ENCODE data around the gene MSMP. TPM values are rescaled to one million over a fixed set of nuclear protein-coding genes. Genes with fewer than 3 reads are reported as not detected.

The MSMP gene
- total and polyA plus RNA-seq, 9 of the 15 experiments (the other 6 are each of a cell fraction or from before 2014, with no cell fraction given): 0.60 TPM; not detected in 8

DNA sequence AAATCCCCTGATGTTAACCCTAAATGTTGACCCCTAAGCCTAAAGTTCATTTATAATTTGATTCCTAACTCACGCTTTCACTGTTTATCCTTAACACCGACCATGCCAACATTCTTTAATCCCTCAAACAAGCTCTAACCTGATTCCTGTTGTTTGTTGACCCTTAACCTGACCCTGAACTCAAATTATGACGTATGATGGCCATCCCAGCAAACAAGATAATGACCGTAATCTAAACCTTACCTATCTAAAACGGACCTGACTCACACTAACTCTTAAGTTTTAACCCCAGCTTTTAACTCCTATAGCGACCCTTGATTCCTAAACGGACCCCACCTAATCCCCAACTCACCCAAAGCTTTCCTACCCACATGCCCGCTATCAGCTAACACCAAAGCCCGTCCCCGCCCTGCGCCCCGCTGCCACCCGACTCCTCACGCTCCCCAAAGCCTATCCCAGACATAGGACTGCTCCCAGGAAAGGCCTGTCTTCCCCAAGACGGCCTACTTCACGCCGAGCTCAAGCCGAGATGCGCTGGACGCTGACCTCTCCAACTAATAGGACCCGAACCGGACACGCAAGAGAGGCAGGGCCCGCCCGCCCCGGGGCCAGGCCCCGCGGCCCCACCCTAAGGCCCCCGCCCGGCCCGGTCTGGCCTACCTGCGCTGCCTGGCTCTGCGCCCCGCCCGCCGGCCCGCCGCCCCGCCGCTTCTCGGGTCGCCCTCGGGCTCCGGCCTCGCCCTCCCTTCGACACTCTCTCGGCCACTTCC is 22.5 kb downstream of the MSMP start (continued):
- TF ChIP-seq REST (IDR thresholded peaks at IDR 0.05; ENCODE audit: borderline replicate concordance): peak; percentile 57
- TF ChIP-seq REST (CRISPR knock-in tag; IDR thresholded peaks at IDR 0.05; ENCODE audit: low read depth): no peak
- TF ChIP-seq LEF1 (IDR thresholded peaks at IDR 0.05): 0 out of 2 replicates have a peak, but pooled peaks have one; percentile 52
- TF ChIP-seq CBFB (CRISPR knock-in tag; IDR thresholded peaks at IDR 0.05): no peak
- no peak for TF ChIP-seq TAF1 (IDR thresholded peaks at IDR 0.05; ENCODE audit: control insufficient read depth, extremely low read depth, insufficient read depth, low read length, severe bottlenecking)
- TF ChIP-seq, protein P1, sequence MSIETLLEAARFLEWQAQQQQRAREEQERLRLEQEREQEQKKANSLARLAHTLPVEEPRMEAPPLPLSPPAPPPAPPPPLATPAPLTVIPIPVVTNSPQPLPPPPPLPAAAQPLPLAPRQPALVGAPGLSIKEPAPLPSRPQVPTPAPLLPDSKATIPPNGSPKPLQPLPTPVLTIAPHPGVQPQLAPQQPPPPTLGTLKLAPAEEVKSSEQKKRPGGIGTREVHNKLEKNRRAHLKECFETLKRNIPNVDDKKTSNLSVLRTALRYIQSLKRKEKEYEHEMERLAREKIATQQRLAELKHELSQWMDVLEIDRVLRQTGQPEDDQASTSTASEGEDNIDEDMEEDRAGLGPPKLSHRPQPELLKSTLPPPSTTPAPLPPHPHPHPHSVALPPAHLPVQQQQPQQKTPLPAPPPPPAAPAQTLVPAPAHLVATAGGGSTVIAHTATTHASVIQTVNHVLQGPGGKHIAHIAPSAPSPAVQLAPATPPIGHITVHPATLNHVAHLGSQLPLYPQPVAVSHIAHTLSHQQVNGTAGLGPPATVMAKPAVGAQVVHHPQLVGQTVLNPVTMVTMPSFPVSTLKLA (conservative IDR thresholded peaks at IDR 0.05): no peak; a peak in 2 of 4 replicates
- TF ChIP-seq, protein P2, sequence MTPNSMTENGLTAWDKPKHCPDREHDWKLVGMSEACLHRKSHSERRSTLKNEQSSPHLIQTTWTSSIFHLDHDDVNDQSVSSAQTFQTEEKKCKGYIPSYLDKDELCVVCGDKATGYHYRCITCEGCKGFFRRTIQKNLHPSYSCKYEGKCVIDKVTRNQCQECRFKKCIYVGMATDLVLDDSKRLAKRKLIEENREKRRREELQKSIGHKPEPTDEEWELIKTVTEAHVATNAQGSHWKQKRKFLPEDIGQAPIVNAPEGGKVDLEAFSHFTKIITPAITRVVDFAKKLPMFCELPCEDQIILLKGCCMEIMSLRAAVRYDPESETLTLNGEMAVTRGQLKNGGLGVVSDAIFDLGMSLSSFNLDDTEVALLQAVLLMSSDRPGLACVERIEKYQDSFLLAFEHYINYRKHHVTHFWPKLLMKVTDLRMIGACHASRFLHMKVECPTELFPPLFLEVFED (CRISPR knock-in tag; conservative IDR thresholded peaks at IDR 0.05): peak; percentile 76; the same call in 1 of the 2 replicates
- peak in 1 of 2 experiments; percentile 43; a peak in 1 of 4 replicates for TF ChIP-seq TBL1XR1 (IDR thresholded peaks at IDR 0.05; ENCODE audit: low read length in 2 of 2)

Measured in K562 (cell line).